ENCODE measurements around the gene MDM2.

GRCh38 chr12:68815928-68816800 is 8.2 kb downstream of the MDM2 start:
- TF ChIP-seq MAX (IDR thresholded peaks at IDR 0.05) (no peak), REST (IDR thresholded peaks at IDR 0.05; ENCODE audit: low read depth) (no peak), CREB1 (IDR thresholded peaks at IDR 0.05; ENCODE audit: low read depth) (no peak)
